HG03575 (cell line): ENCODE results near the gene ANKRD28.

Experiments
- ATAC-seq: cut with Tn5 transposase; IDR thresholded peaks from one replicate; pipeline ENCODE4 v1.9.1; 2021; ENCODE audit not compliant: unreplicated experiment, insufficient number of reproducible peaks, low FRiP score; ENCODE audit errors: extremely low read depth

Gene ANKRD28

GRCh38 chr3:15651396-15651795 lies 146.4 kb downstream of the ANKRD28 start:
- ATAC-seq: no peak

- no peak for ATAC-seq
These were observed 147.9 kb downstream of the ANKRD28 start for GRCh38 chr3:15649858-15650257.

GRCh38 chr3:15649341-15649740 lies 148.4 kb downstream of the ANKRD28 start:
- ATAC-seq: no peak

- no peak for ATAC-seq
These were observed 150.1 kb downstream of the ANKRD28 start for GRCh38 chr3:15647611-15648167.

- no peak for ATAC-seq
These were observed 150.8 kb downstream of the ANKRD28 start for GRCh38 chr3:15646851-15647511.

- no peak for ATAC-seq
These were observed 151.9 kb downstream of the ANKRD28 start for GRCh38 chr3:15645740-15646501.

- no peak for ATAC-seq
These were observed 152.5 kb downstream of the ANKRD28 start for GRCh38 chr3:15645246-15645645.

GRCh38 chr3:15638891-15639262 lies 158.9 kb downstream of the ANKRD28 start:
- ATAC-seq: no peak

GRCh38 chr3:15638193-15638890 lies 159.4 kb downstream of the ANKRD28 start:
- ATAC-seq: no peak

GRCh38 chr3:15637131-15637951 lies 160.4 kb downstream of the ANKRD28 start:
- ATAC-seq: no peak

GRCh38 chr3:15636028-15636709 lies 161.6 kb downstream of the ANKRD28 start:
- no peak for ATAC-seq

GRCh38 chr3:15635121-15635661 lies 162.6 kb downstream of the ANKRD28 start:
- ATAC-seq: no peak

- no peak for ATAC-seq
These were observed 163.1 kb downstream of the ANKRD28 start for GRCh38 chr3:15634671-15635070.

- no peak for ATAC-seq
These were observed 163.8 kb downstream of the ANKRD28 start for GRCh38 chr3:15633766-15634598.

GRCh38 chr3:15633159-15633558 lies 164.6 kb downstream of the ANKRD28 start:
- no peak for ATAC-seq

- ATAC-seq: no peak
These were observed 165.6 kb downstream of the ANKRD28 start for GRCh38 chr3:15632212-15632580.

GRCh38 chr3:15631426-15632211 lies 166.2 kb downstream of the ANKRD28 start:
- no peak for ATAC-seq
